ENCODE data around the gene AK2.

DNA sequence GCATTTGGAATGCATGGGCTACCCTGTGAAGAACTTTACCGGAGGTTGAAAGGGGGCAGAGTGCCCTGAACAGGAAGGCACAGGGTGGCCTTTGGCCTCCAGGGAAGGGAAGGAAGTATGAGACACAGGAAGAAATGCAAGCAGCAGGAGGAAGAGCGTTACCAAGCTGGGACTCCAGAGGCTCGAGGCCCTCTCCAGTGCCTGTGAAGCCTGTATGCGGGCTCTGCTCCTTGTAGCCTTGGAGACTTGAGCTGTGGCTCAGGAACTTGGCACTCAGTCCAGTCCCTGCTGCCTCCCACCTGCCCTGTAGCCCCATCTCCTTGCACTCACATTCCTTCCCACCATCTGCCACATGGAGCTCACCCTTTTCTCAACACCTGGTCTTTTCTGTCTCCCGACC is 38.6 kb downstream of the AK2 start:
- no peak for TF ChIP-seq POLR2A (IDR thresholded peaks at IDR 0.05)
- TF ChIP-seq, protein P1, sequence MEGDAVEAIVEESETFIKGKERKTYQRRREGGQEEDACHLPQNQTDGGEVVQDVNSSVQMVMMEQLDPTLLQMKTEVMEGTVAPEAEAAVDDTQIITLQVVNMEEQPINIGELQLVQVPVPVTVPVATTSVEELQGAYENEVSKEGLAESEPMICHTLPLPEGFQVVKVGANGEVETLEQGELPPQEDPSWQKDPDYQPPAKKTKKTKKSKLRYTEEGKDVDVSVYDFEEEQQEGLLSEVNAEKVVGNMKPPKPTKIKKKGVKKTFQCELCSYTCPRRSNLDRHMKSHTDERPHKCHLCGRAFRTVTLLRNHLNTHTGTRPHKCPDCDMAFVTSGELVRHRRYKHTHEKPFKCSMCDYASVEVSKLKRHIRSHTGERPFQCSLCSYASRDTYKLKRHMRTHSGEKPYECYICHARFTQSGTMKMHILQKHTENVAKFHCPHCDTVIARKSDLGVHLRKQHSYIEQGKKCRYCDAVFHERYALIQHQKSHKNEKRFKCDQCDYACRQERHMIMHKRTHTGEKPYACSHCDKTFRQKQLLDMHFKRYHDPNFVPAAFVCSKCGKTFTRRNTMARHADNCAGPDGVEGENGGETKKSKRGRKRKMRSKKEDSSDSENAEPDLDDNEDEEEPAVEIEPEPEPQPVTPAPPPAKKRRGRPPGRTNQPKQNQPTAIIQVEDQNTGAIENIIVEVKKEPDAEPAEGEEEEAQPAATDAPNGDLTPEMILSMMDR (IDR thresholded peaks at IDR 0.05): no peak
